ENCODE measurements around the gene PEPD.

PEPD gene

DNA sequence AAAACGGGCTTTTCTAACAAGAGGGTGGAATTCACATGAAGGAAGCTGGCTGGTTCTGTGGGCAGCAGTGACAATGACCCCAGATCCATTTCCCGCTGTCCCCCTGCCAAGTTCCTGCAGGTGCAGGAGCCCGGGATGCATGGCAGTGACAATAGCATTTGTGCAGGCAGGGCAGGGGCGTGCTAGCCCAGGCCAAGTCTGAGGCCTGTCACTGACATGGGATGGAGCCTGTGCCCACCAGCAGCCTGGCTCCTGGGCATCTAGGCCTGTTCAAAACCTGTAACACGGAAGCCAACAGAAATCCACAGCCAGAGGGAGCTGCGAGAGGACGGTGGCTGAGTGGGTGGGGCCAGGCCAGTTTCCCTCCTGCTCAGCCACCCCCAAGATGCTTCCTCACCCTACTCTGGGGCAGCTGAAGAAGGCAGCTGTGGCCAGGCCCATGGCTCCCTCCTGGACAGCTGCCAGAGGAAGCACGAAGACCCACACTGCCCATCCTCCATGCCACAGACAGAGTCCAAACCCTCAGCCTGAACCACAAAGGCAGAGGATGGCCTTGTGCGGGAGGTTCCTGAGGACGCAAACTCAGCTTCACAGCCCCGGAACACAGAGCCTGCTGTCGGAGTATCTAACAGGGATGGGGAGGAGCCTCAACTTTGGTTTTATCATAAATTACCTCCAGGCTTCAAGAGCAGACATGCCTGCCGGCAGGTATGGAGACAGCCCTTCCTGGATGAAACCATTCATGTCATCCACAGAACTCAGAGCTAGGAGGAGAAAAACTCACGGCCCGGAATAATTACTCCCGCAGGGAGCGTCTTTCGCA is 74.0 kb downstream of the PEPD start:
- FAIRE-seq (no peak), DNase-seq (ENCODE audit: insufficient read length, low spot score) (no peak)
- no peak for TF ChIP-seq POLR2A (IDR thresholded peaks at IDR 0.05; ENCODE audit: low read depth, low read length)

DNA sequence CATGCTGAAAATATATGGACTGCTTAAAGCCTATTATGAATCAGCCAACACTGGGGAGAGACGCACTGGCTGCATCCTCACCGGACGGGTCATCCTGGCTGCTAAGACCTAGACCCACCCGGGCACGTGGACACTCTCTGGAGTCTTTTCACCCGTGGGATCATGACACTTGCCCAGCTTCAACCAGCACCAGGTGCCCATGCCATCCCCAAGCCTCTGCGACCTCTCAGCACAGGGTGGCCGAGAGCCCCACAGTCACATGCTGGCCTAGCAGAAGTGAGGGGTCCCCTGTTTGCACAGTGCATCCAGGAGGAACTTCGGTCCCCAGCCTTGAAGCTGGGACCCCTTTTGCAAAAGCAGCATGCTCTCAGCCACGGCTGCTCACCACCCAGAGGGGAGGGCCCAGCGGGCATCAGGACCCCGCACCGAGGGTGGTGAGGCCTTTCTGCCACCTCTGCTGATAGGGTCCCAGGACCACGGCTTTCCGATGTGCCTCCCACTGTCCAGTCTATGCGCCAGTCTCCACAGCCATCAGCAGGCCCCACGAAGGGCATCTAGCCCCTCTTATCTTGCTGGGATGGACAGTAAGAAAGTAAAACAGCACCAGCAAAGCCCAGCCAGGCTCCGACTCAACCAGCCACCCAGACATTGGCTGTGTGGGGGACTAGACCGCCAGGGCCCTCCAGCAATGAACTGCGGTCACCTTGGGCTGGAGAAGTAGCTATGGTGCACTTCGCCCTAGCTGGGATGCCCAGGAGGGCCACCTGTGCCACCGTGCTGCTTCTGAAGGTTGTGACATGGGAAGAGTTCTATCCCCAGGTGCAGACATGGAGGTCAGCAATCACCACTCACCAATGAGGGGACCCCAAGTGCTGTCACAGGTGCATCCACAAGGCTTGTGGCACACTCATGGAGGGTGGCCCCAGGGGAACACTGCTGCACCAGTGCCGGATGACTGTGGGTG is 75.0 kb downstream of the PEPD start:
- FAIRE-seq: no peak
- no peak for DNase-seq (ENCODE audit: insufficient read length, low spot score)
- TF ChIP-seq POLR2A (IDR thresholded peaks at IDR 0.05; ENCODE audit: low read depth, low read length): no peak

- FAIRE-seq (no peak), DNase-seq (ENCODE audit: insufficient read length, low spot score) (no peak)
- no peak for TF ChIP-seq POLR2A (IDR thresholded peaks at IDR 0.05; ENCODE audit: low read depth, low read length)
These were observed 75.9 kb downstream of the PEPD start for GRCh38 chr19:33445442-33446329.

- DNase-seq (ENCODE audit: insufficient read length, low spot score): no peak
- no peak for TF ChIP-seq POLR2A (IDR thresholded peaks at IDR 0.05; ENCODE audit: low read depth, low read length)
- FAIRE-seq: no peak
These were observed 76.8 kb downstream of the PEPD start for GRCh38 chr19:33444562-33445441.

DNA sequence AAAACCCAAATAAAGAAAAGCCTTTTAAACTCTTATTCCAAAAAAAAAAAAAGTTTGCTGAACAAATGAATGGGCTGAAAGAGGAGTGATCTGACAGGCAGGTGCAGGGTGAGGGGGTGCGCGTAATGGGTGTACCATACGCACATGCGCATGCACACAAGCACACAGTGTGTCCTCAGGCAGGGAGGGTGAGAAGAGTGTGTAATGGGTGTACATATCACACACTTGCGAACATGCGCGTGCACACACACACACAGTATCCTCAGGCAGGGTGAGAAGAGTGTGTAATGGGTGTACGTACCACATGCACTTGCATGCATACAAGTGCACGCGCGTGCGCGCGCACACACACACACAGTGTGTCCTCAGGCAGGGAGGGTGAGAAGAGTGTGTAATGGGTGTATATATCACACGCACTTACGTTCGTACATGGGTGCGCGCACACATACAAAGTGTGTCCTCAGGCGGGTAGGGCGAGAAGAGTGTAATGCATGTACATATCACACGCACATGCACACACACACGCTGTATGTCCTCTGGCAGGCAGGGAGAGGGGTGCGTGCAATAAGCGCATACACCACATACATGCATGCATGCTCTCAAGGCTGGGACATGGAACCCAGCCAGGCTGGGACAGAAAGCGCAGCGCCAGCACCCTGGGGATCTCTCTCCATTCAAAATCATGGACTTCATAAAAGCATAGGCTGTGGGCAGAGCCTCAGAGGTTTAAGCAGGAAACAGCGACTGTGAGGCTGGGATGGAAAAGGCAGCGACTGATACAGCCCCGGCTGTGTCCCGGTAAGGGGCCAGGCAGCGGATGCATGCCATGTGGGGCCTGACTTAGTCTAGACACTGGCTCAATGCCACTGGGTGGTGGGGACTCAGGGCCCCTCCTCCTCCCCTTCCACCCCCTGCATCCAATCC is 77.7 kb downstream of the PEPD start:
- no peak for DNase-seq (ENCODE audit: insufficient read length, low spot score)
- TF ChIP-seq POLR2A (IDR thresholded peaks at IDR 0.05; ENCODE audit: low read depth, low read length): 0 out of 2 replicates have a peak, but pooled peaks have one; percentile 19
- FAIRE-seq: no peak

- DNase-seq (ENCODE audit: insufficient read length, low spot score) (no peak), FAIRE-seq (no peak)
- TF ChIP-seq POLR2A (IDR thresholded peaks at IDR 0.05; ENCODE audit: low read depth, low read length): no peak
These were observed 78.9 kb downstream of the PEPD start for GRCh38 chr19:33442706-33443105.

- no peak for TF ChIP-seq POLR2A (IDR thresholded peaks at IDR 0.05; ENCODE audit: low read depth, low read length)
- FAIRE-seq (no peak), DNase-seq (ENCODE audit: insufficient read length, low spot score) (no peak)
These were observed 79.8 kb downstream of the PEPD start for GRCh38 chr19:33441828-33442227.

DNA sequence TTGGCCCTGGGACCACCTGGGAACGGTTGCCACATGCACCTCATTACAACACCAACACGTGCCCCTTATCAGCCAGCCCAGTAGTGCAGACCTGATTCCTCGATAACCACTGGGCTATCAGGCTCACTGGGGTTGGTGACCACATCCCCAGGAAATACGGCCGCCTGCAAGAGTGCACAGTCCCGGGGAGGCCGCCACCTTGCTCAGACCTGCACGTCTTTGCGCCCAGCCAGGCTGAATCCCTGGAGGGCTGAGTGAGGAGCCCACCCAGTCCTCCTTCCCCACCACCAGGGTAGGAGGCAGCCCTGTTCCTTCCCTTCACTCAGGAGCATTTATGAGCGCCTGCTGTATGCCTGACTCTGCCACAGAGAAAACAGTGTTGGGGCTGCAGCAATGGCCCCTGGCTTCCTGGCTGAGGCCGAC is 80.3 kb downstream of the PEPD start:
- FAIRE-seq (no peak), DNase-seq (ENCODE audit: insufficient read length, low spot score) (no peak)
- TF ChIP-seq POLR2A (IDR thresholded peaks at IDR 0.05; ENCODE audit: low read depth, low read length): no peak

DNA sequence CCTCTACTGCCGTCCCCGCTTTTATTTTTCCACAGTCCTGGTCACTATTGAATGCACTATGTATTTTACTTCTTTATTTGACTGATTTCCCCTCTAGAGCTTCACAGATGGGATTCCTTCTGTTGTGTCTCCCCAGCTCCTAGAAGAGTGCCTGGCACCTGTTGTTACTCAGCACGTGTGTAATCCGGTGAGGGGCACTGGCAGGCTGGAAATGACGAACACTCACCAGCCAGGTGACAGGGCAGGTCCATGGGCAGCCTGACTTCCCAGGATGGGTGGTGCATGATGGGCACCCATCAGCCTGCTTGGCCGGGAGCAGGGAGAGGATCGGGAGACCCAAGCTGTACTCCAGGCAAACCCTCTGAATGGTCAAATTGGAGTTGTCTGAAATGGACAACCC is 80.9 kb downstream of the PEPD start:
- no peak for FAIRE-seq
- no peak for TF ChIP-seq POLR2A (IDR thresholded peaks at IDR 0.05; ENCODE audit: low read depth, low read length)

GRCh38 chr19:33440241-33440640 is 81.3 kb downstream of the PEPD start:
- no peak for TF ChIP-seq POLR2A (IDR thresholded peaks at IDR 0.05; ENCODE audit: low read depth, low read length)
- no peak for DNase-seq (ENCODE audit: insufficient read length, low spot score)
- FAIRE-seq: no peak

More for the DNA sequence above, 80.9 kb downstream of the PEPD start:
- DNase-seq (ENCODE audit: insufficient read length, low spot score): no peak

- DNase-seq (ENCODE audit: insufficient read length, low spot score) (no peak), FAIRE-seq (no peak)
- TF ChIP-seq POLR2A (IDR thresholded peaks at IDR 0.05; ENCODE audit: low read depth, low read length): no peak
These were observed 82.4 kb downstream of the PEPD start for GRCh38 chr19:33438987-33439781.
